CD4-positive, alpha-beta memory T cell (primary cell): ENCODE data around the gene ARID5A. TPM values are rescaled to one million over a fixed set of nuclear protein-coding genes. Genes with fewer than 3 reads are reported as not detected.
A peak's percentile ranks its signal among the peaks of the same experiment; 100 is the strongest.

Experiments
- CTCF ChIA-PET: fragments of 350-600 bp; sonication (Branson Sonifier 250); formaldehyde crosslinking; loops from one replicate; lab custom pipeline; 2021; ENCODE audit warnings: inconsistent platforms; ENCODE audit not compliant: partially characterized antibody; lab: Charles Lee
- POLR2A ChIA-PET: fragments of 350-600 bp; sonication (Branson Sonifier 250); formaldehyde crosslinking; loops from one replicate; lab custom pipeline; 2021; ENCODE audit not compliant: partially characterized antibody; lab: Charles Lee
- DNase-seq, 5 donors: peaks; one replicate each; pipeline versions ENCODE4 v3.0.0 to v3.0.0-alpha.2; 2020 to 2022; ENCODE audit warnings: mixed read lengths in 1 of 5
- H3K27ac ChIP-seq: one replicate; pipeline ENCODE4 v1.7.0; 2013; ENCODE audit warnings: low read depth, low read length
- H3K27me3 ChIP-seq: 2 replicates; pipeline ENCODE4 v1.7.0; 2013; ENCODE audit warnings: mild to moderate bottlenecking, low read length, moderate library complexity; ENCODE audit not compliant: insufficient read depth
- H3K36me3 ChIP-seq: 2 replicates; pipeline ENCODE4 v1.7.0; 2013; ENCODE audit warnings: mild to moderate bottlenecking, low read length, moderate library complexity; ENCODE audit not compliant: insufficient read depth
- H3K4me1 ChIP-seq: 2 replicates; pipeline ENCODE4 v1.7.0; 2013; ENCODE audit warnings: mild to moderate bottlenecking, low read length, moderate library complexity; ENCODE audit not compliant: insufficient read depth
- H3K4me3 ChIP-seq, 2 donors: one replicate each; pipeline ENCODE4 v1.7.0; 2013; ENCODE audit warnings: low read length in 2 of 2, mild to moderate bottlenecking in 1 of 2
- H3K9me3 ChIP-seq, 2 donors: one replicate each; pipeline ENCODE4 v1.7.0; 2013; ENCODE audit warnings: low read length in 2 of 2, control low read depth in 1 of 2; ENCODE audit not compliant: control insufficient read depth in 1 of 2
- H3K27ac Mint-ChIP-seq, 7 donors: one replicate each; pipeline ENCODE4 v1.8.0; 2020 to 2021; ENCODE audit warnings: mixed read lengths in 7 of 7, mild to moderate bottlenecking in 6 of 7, inconsistent platforms in 3 of 7, moderate library complexity in 3 of 7
- H3K27me3 Mint-ChIP-seq, 2 donors: one replicate each; pipeline ENCODE4 v1.8.0; 2020 to 2021; ENCODE audit warnings: mixed read lengths in 2 of 2
- H3K36me3 Mint-ChIP-seq, 2 donors: one replicate each; pipeline ENCODE4 v1.8.0; 2020 to 2021; ENCODE audit warnings: mixed read lengths in 2 of 2, inconsistent platforms in 1 of 2, mild to moderate bottlenecking in 1 of 2
- H3K4me1 Mint-ChIP-seq, 4 donors: one replicate each; pipeline ENCODE4 v1.8.0; 2020 to 2021; ENCODE audit warnings: mixed read lengths in 4 of 4, mild to moderate bottlenecking in 1 of 4
- H3K4me3 Mint-ChIP-seq, 8 donors: one replicate each; pipeline ENCODE4 v1.8.0; 2020 to 2021; ENCODE audit warnings: mixed read lengths in 8 of 8, mild to moderate bottlenecking in 7 of 8, moderate library complexity in 6 of 8, inconsistent platforms in 3 of 8
- H3K9me3 Mint-ChIP-seq, 8 donors: one replicate each; pipeline ENCODE4 v1.8.0; 2020 to 2021; ENCODE audit warnings: mixed read lengths in 8 of 8, mild to moderate bottlenecking in 5 of 8, inconsistent platforms in 3 of 8, moderate library complexity in 1 of 8
- intact Hi-C: fragments of 100-400 bp; cut with micrococcal nuclease; formaldehyde crosslinking; loops from one replicate; pipeline ENCODE4 v1.15.1; 2023
- polyA plus RNA-seq, 2 donors: library from polyadenylated mRNA; unstranded; fragments of 300-500 nt; fragmentation: Illumina TruSeq; gene quantifications; one replicate each; pipeline ENCODE4 v1.2.3, GENCODE V29; 2021
- total RNA-seq, 2 experiments: library from RNA; stranded (reverse); gene quantifications; one replicate each; pipeline ENCODE4 v1.2.3, GENCODE V29; 2021

ARID5A gene
- total and polyA plus RNA-seq, 4 experiments from 2014 or later = 31.4 to 83.8 (median 74.8) TPM

GRCh38 chr2:96501886-96502810 is 34.4 kb upstream of the ARID5A start:
- CTCF ChIA-PET = interaction anchor here (0.5 kb wide), 1 partner anchor 10 kb away, joined by 4 read pairs; no protein-coding TSS in a partner anchor
- H3K36me3 Mint-ChIP-seq = no peaks in the 10 kb centered on the region
- POLR2A ChIA-PET = no interaction called here

GRCh38 chr2:96502891-96503636 is 33.5 kb upstream of the ARID5A start:
- Mint-ChIP-seq H3K9me3 (no peaks in the 10 kb centered on the region), H3K27me3 (no peaks in the 10 kb centered on the region), H3K27ac (no peak overlapping the region), H3K4me1 (peaks cover 10 to 27% (median 17%) of the 10 kb centered on the region in 4 donors), H3K4me3 (no peak overlapping the region), H3K36me3 (no peaks in the 10 kb centered on the region)
- Histone ChIP-seq H3K36me3 (no peaks in the 10 kb centered on the region), H3K4me1 (peaks cover 20% of the 10 kb centered on the region), H3K4me3 (no peak overlapping the region), H3K27ac (no peak overlapping the region), H3K9me3 (no peaks in the 10 kb centered on the region), H3K27me3 (no peaks in the 10 kb centered on the region)
- intact Hi-C loops = loop anchor here (10.0 kb wide), 1 partner anchor 238 kb away; the partner anchor contains the start of genes CIAO1 and TMEM127
- no peak for DNase-seq
- CTCF ChIA-PET = interaction anchor here (0.5 kb wide), 1 partner anchor 9 kb away, joined by 4 read pairs; no protein-coding TSS in a partner anchor
- POLR2A ChIA-PET = no interaction called here

More at GRCh38 chr2:96501886-96502810, 34.4 kb upstream of the ARID5A start:
- H3K4me1 ChIP-seq = peaks cover 15% of the 10 kb centered on the region
- H3K27me3 ChIP-seq = no peaks in the 10 kb centered on the region
- no peaks in the 10 kb centered on the region for H3K36me3 ChIP-seq
- Mint-ChIP-seq H3K4me1 (peaks cover 7 to 19% (median 12%) of the 10 kb centered on the region in 4 donors), H3K4me3 (peak overlapping the region in 1 of 8 donors; percentile 65), H3K9me3 (no peaks in the 10 kb centered on the region), H3K27ac (peak overlapping the region in 4 of 7 donors; percentile 37 to 67 (median 66)), H3K27me3 (no peaks in the 10 kb centered on the region)
- intact Hi-C loops = loop anchor here (10.0 kb wide), 1 partner anchor 237 kb away; the partner anchor contains the start of genes CIAO1 and TMEM127
- H3K4me3 ChIP-seq = no peak overlapping the region
- no peak for DNase-seq
- H3K9me3 ChIP-seq = no peaks in the 10 kb centered on the region
- no peak overlapping the region for H3K27ac ChIP-seq

GRCh38 chr2:96503637-96504243 is 32.8 kb upstream of the ARID5A start:
- H3K27ac Mint-ChIP-seq = no peak overlapping the region
- no peaks in the 10 kb centered on the region for H3K9me3 Mint-ChIP-seq
- no peak overlapping the region for H3K4me3 Mint-ChIP-seq
- Histone ChIP-seq H3K4me1 (peaks cover 25% of the 10 kb centered on the region), H3K4me3 (no peak overlapping the region), H3K9me3 (no peaks in the 10 kb centered on the region), H3K27ac (no peak overlapping the region), H3K36me3 (no peaks in the 10 kb centered on the region), H3K27me3 (no peaks in the 10 kb centered on the region)
- no peaks in the 10 kb centered on the region for H3K36me3 Mint-ChIP-seq
- ChIA-PET POLR2A (interaction anchor here (1.1 kb wide), 1 partner anchor 34 kb away, joined by 4 read pairs; no protein-coding TSS in a partner anchor), CTCF (interaction anchor here (9.6 kb wide), 1 partner anchor 96 kb away, joined by 97 read pairs; no protein-coding TSS in a partner anchor)
- peaks cover 10 to 30% (median 18%) of the 10 kb centered on the region in 4 donors for H3K4me1 Mint-ChIP-seq
- intact Hi-C loops = loop anchor here (10.0 kb wide), 1 partner anchor 239 kb away; the partner anchor contains the start of genes CIAO1 and TMEM127
- DNase-seq = no peak
- no peaks in the 10 kb centered on the region for H3K27me3 Mint-ChIP-seq

GRCh38 chr2:96505231-96505889 is 31.2 kb upstream of the ARID5A start, which contains the start of gene NEURL3:
Gene NEURL3, minus strand, starts transcription at chr2:96505357. Its CDS starts 71 bp downstream, at chr2:96505286.
- Histone ChIP-seq H3K36me3 (no peaks in the 10 kb centered on the region), H3K27ac (no peak within 1 kb of the TSS), H3K27me3 (no peaks in the 10 kb centered on the region), H3K4me1 (peaks cover 25% of the 10 kb centered on the region), H3K4me3 (no peak within 1 kb of the TSS), H3K9me3 (no peaks in the 10 kb centered on the region)
- Mint-ChIP-seq H3K36me3 (no peaks in the 10 kb centered on the region), H3K4me1 (peaks cover 13 to 37% (median 24%) of the 10 kb centered on the region in 4 donors), H3K27ac (peak within 1 kb of the TSS in 1 of 7 donors; percentile 29), H3K4me3 (peak within 1 kb of the TSS in 1 of 8 donors; percentile 15), H3K27me3 (peaks cover 1 to 8% of the 10 kb centered on the region in 2 donors), H3K9me3 (no peaks in the 10 kb centered on the region)
- intact Hi-C loops = loop anchor here (10.0 kb wide), 1 partner anchor 241 kb away; the partner anchor contains the start of genes CIAO1 and TMEM127
- no peak for DNase-seq
- ChIA-PET CTCF (interaction anchor here (0.8 to 9.6 kb wide), 7 partner anchors 10 to 202 kb away, joined by 3 to 97 read pairs (median 4); no protein-coding TSS in a partner anchor), POLR2A (interaction anchor here (0.9 to 1.0 kb wide), 2 partner anchors 98 to 239 kb away, joined by 3 read pairs; partner anchors contain the start of genes CIAO1 and TMEM127)

- no peaks in the 10 kb centered on the region for H3K27me3 ChIP-seq
- POLR2A ChIA-PET = interaction anchor here (1.9 to 5.6 kb wide), 2 partner anchors 32 to 100 kb away, joined by 5 to 32 read pairs; no protein-coding TSS in a partner anchor
- no peaks in the 10 kb centered on the region for H3K9me3 ChIP-seq
- H3K4me1 Mint-ChIP-seq = peaks cover 10 to 34% (median 21%) of the 10 kb centered on the region in 4 donors
- DNase-seq = no peak
- H3K9me3 Mint-ChIP-seq = no peaks in the 10 kb centered on the region
- H3K36me3 ChIP-seq = no peaks in the 10 kb centered on the region
- CTCF ChIA-PET = interaction anchor here (0.8 to 9.6 kb wide), 8 partner anchors 11 to 203 kb away, joined by 3 to 97 read pairs (median 4); no protein-coding TSS in a partner anchor
- peaks cover 22% of the 10 kb centered on the region for H3K4me1 ChIP-seq
- H3K27me3 Mint-ChIP-seq = peaks cover 1 to 12% of the 10 kb centered on the region in 2 donors
- intact Hi-C loops = loop anchor here (10.0 kb wide), 1 partner anchor 241 kb away; the partner anchor contains the start of genes CIAO1 and TMEM127
- no peaks in the 10 kb centered on the region for H3K36me3 Mint-ChIP-seq
- H3K27ac Mint-ChIP-seq = no peak overlapping the region
- H3K27ac ChIP-seq = no peak overlapping the region
- H3K4me3 ChIP-seq = no peak overlapping the region
- H3K4me3 Mint-ChIP-seq = peak overlapping the region in 1 of 8 donors; percentile 21
These were observed 30.3 kb upstream of the ARID5A start for GRCh38 chr2:96506016-96506906.
